A673 (cell line): ENCODE results near the gene ZNF552.

ENCODE experiments used
- EZH2 ChIP-seq: fragments of 200-600 bp; sonication (generic); IDR thresholded peaks from 2 replicates; pipeline ENCODE4 v1.6.1; 2017; ENCODE audit warnings: borderline replicate concordance, low read depth, mild to moderate bottlenecking, mixed read lengths, antibody characterized with exemption, low read length; ENCODE audit not compliant: poor library complexity, severe bottlenecking
- TF ChIP-seq, protein P1 (sequence below): fragments of 300-800, 200-600 bp; sonication (generic); conservative IDR thresholded peaks from 2 replicates; pipeline ENCODE4 v1.5.1; 2017; ENCODE audit warnings: low read depth, mild to moderate bottlenecking, antibody characterized with exemption, low read length, moderate library complexity, mixed read lengths

GRCh38 chr19:57802269-57802668 lies 12.4 kb downstream of the ZNF552 start:
- TF ChIP-seq, protein P1, sequence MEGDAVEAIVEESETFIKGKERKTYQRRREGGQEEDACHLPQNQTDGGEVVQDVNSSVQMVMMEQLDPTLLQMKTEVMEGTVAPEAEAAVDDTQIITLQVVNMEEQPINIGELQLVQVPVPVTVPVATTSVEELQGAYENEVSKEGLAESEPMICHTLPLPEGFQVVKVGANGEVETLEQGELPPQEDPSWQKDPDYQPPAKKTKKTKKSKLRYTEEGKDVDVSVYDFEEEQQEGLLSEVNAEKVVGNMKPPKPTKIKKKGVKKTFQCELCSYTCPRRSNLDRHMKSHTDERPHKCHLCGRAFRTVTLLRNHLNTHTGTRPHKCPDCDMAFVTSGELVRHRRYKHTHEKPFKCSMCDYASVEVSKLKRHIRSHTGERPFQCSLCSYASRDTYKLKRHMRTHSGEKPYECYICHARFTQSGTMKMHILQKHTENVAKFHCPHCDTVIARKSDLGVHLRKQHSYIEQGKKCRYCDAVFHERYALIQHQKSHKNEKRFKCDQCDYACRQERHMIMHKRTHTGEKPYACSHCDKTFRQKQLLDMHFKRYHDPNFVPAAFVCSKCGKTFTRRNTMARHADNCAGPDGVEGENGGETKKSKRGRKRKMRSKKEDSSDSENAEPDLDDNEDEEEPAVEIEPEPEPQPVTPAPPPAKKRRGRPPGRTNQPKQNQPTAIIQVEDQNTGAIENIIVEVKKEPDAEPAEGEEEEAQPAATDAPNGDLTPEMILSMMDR, result no peak
- TF ChIP-seq EZH2, result no peak
